Activated T-helper 17 cell treated with anti-CD3 and anti-CD28 coated beads, Interleukin-2, amount 50 U/mL, for 72 hours (primary cell): ENCODE measurements around the gene LASP1NB.
"Not testable (repeated sequence)": the region's sequence is repeated elsewhere in the genome, so short reads cannot be mapped to it uniquely, and the experiment has no call there.

Source experiments
- ATAC-seq: fragments of 150-1000 bp; cut with Tn5 transposase; replicated peaks from 2 replicates; pipeline ENCODE4 v1.10.0; 2021; ENCODE audit warnings: mild to moderate bottlenecking, moderate library complexity
- H3K27ac Mint-ChIP-seq: one replicate; pipeline ENCODE4 v1.8.0; 2022; ENCODE audit warnings: mixed read lengths
- H3K27me3 Mint-ChIP-seq: one replicate; pipeline ENCODE4 v1.8.0; 2022; ENCODE audit warnings: mixed read lengths
- H3K36me3 Mint-ChIP-seq: one replicate; pipeline ENCODE4 v1.8.0; 2022; ENCODE audit warnings: low read depth, mild to moderate bottlenecking, mixed read lengths
- H3K4me1 Mint-ChIP-seq: one replicate; pipeline ENCODE4 v1.8.0; 2022; ENCODE audit warnings: mixed read lengths
- H3K4me3 Mint-ChIP-seq: one replicate; pipeline ENCODE4 v1.8.0; 2022; ENCODE audit warnings: mild to moderate bottlenecking, mixed read lengths
- H3K9me3 Mint-ChIP-seq: one replicate; pipeline ENCODE4 v1.8.0; 2022; ENCODE audit warnings: mixed read lengths

The LASP1NB gene

GRCh38 chr17:38918916-38919315 is 6.5 kb upstream of the LASP1NB start:
- H3K27me3 Mint-ChIP-seq = no peaks in the 10 kb centered on the region
- H3K4me3 Mint-ChIP-seq = no peak overlapping the region
- peaks cover 70% of the 10 kb centered on the region for H3K36me3 Mint-ChIP-seq
- no peak for ATAC-seq
- peaks cover 10% of the 10 kb centered on the region for H3K4me1 Mint-ChIP-seq
- no peaks in the 10 kb centered on the region for H3K9me3 Mint-ChIP-seq
- H3K27ac Mint-ChIP-seq = no peak overlapping the region

- Mint-ChIP-seq H3K36me3 (peaks cover 65% of the 10 kb centered on the region), H3K9me3 (no peaks in the 10 kb centered on the region), H3K4me1 (peaks cover 10% of the 10 kb centered on the region), H3K4me3 (no peak overlapping the region), H3K27me3 (no peaks in the 10 kb centered on the region), H3K27ac (no peak overlapping the region)
- no peak for ATAC-seq
Measured at GRCh38 chr17:38919316-38920078, 5.9 kb upstream of the LASP1NB start.

- peak; percentile 13 for ATAC-seq
- Mint-ChIP-seq H3K36me3 (peaks cover 53% of the 10 kb centered on the region), H3K27me3 (no peaks in the 10 kb centered on the region), H3K4me3 (no peak overlapping the region), H3K27ac (peak overlapping the region; percentile 42), H3K9me3 (no peaks in the 10 kb centered on the region), H3K4me1 (peaks cover 16% of the 10 kb centered on the region)
Measured at GRCh38 chr17:38920374-38921291, 4.8 kb upstream of the LASP1NB start.

- H3K9me3 Mint-ChIP-seq = no peaks in the 10 kb centered on the region
- peak; percentile 51 for ATAC-seq
- H3K36me3 Mint-ChIP-seq = peaks cover 41% of the 10 kb centered on the region
- peak overlapping the region; percentile 42 for H3K27ac Mint-ChIP-seq
- H3K27me3 Mint-ChIP-seq = no peaks in the 10 kb centered on the region
- peak overlapping the region; percentile 3 for H3K4me3 Mint-ChIP-seq
- H3K4me1 Mint-ChIP-seq = peaks cover 26% of the 10 kb centered on the region
Measured at GRCh38 chr17:38921756-38922411, 3.5 kb upstream of the LASP1NB start.

GRCh38 chr17:38922538-38923297 is 2.7 kb upstream of the LASP1NB start:
- peak overlapping the region; percentile 42 for H3K27ac Mint-ChIP-seq
- no peak overlapping the region for H3K4me3 Mint-ChIP-seq
- no peaks in the 10 kb centered on the region for H3K27me3 Mint-ChIP-seq
- H3K4me1 Mint-ChIP-seq = peaks cover 29% of the 10 kb centered on the region
- no peaks in the 10 kb centered on the region for H3K9me3 Mint-ChIP-seq
- peaks cover 32% of the 10 kb centered on the region for H3K36me3 Mint-ChIP-seq
- no peak for ATAC-seq

- no peak overlapping the region for H3K27ac Mint-ChIP-seq
- H3K4me1 Mint-ChIP-seq = peaks cover 25% of the 10 kb centered on the region
- ATAC-seq = peak; percentile 96
- peak overlapping the region; percentile 8 for H3K4me3 Mint-ChIP-seq
- H3K36me3 Mint-ChIP-seq = no peaks in the 10 kb centered on the region
- no peaks in the 10 kb centered on the region for H3K27me3 Mint-ChIP-seq
- no peaks in the 10 kb centered on the region for H3K9me3 Mint-ChIP-seq
Measured at GRCh38 chr17:38926293-38927070, 1.1 kb downstream of the LASP1NB start.

GRCh38 chr17:38930782-38931181 is 5.4 kb downstream of the LASP1NB start:
- not testable (repeated sequence) for ATAC-seq, H3K4me3 Mint-ChIP-seq, H3K27me3 Mint-ChIP-seq, H3K9me3 Mint-ChIP-seq, H3K27ac Mint-ChIP-seq, H3K36me3 Mint-ChIP-seq
- peaks cover 13% of the 10 kb centered on the region for H3K4me1 Mint-ChIP-seq

- H3K36me3 Mint-ChIP-seq, H3K4me1 Mint-ChIP-seq, H3K27me3 Mint-ChIP-seq, H3K27ac Mint-ChIP-seq, H3K9me3 Mint-ChIP-seq, ATAC-seq, H3K4me3 Mint-ChIP-seq: not testable (repeated sequence)
Measured at GRCh38 chr17:38933962-38934361, 8.5 kb downstream of the LASP1NB start.

GRCh38 chr17:38939987-38940386 is 14.6 kb downstream of the LASP1NB start:
- H3K36me3 Mint-ChIP-seq = no peaks in the 10 kb centered on the region
- H3K9me3 Mint-ChIP-seq = no peaks in the 10 kb centered on the region
- no peaks in the 10 kb centered on the region for H3K4me1 Mint-ChIP-seq
- no peak overlapping the region for H3K27ac Mint-ChIP-seq
- no peaks in the 10 kb centered on the region for H3K27me3 Mint-ChIP-seq
- H3K4me3 Mint-ChIP-seq = no peak overlapping the region
- ATAC-seq = no peak

- ATAC-seq = no peak
- H3K27ac Mint-ChIP-seq = no peak overlapping the region
- H3K4me1 Mint-ChIP-seq = no peaks in the 10 kb centered on the region
- no peaks in the 10 kb centered on the region for H3K9me3 Mint-ChIP-seq
- H3K4me3 Mint-ChIP-seq = no peak overlapping the region
- no peaks in the 10 kb centered on the region for H3K36me3 Mint-ChIP-seq
- H3K27me3 Mint-ChIP-seq = no peaks in the 10 kb centered on the region
Measured at GRCh38 chr17:38940404-38940803, 15.0 kb downstream of the LASP1NB start.

GRCh38 chr17:38942696-38943334 is 17.4 kb downstream of the LASP1NB start:
- no peak for ATAC-seq
- Mint-ChIP-seq H3K27ac (no peak overlapping the region), H3K27me3 (no peaks in the 10 kb centered on the region), H3K4me3 (no peak overlapping the region), H3K36me3 (no peaks in the 10 kb centered on the region), H3K9me3 (no peaks in the 10 kb centered on the region), H3K4me1 (no peaks in the 10 kb centered on the region)

GRCh38 chr17:38943607-38944006 is 18.2 kb downstream of the LASP1NB start:
- Mint-ChIP-seq H3K9me3 (no peaks in the 10 kb centered on the region), H3K27ac (no peak overlapping the region), H3K4me1 (no peaks in the 10 kb centered on the region), H3K36me3 (no peaks in the 10 kb centered on the region), H3K4me3 (no peak overlapping the region), H3K27me3 (no peaks in the 10 kb centered on the region)
- ATAC-seq = peak; percentile 39

GRCh38 chr17:38947189-38947588 is 21.8 kb downstream of the LASP1NB start:
- no peak overlapping the region for H3K4me3 Mint-ChIP-seq
- H3K9me3 Mint-ChIP-seq = no peaks in the 10 kb centered on the region
- no peaks in the 10 kb centered on the region for H3K4me1 Mint-ChIP-seq
- H3K36me3 Mint-ChIP-seq = no peaks in the 10 kb centered on the region
- no peaks in the 10 kb centered on the region for H3K27me3 Mint-ChIP-seq
- ATAC-seq = peak; percentile 48
- H3K27ac Mint-ChIP-seq = no peak overlapping the region
